GM21786 (cell line): ENCODE results near the gene ZMPSTE24.

ENCODE experiments used
- ATAC-seq: cut with Tn5 transposase; IDR thresholded peaks from one replicate; pipeline ENCODE4 v1.9.1; 2021; ENCODE audit not compliant: unreplicated experiment

The ZMPSTE24 gene

GRCh38 chr1:40257313-40257687 is 736 bp upstream of the ZMPSTE24 start:
- no peak for ATAC-seq

- no peak for ATAC-seq
Observed at GRCh38 chr1:40258445-40258769, 371 bp downstream of the ZMPSTE24 start.

- ATAC-seq: no peak
Observed at GRCh38 chr1:40264354-40264781, 6.3 kb downstream of the ZMPSTE24 start.

- ATAC-seq: no peak
Observed at GRCh38 chr1:40265298-40265697, 7.3 kb downstream of the ZMPSTE24 start.

DNA sequence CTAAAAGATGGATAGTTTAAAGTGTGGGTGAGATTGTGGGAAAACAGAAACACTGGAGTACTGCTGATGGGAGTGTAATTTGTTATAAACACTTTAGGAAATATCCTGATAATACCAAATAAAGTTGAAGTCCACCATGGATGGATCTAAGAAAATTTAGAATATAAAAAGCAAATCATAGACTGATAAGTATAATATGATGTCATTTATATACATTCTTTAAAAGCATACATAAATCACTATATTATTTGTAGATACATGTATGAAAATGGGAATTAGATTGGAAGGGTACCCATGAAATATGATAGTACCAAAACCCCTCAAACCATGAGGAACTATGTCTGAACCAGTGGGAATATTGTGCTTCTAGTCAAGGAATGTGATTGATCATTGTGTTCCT is 7.9 kb downstream of the ZMPSTE24 start:
- ATAC-seq: no peak

- ATAC-seq: no peak
Observed at GRCh38 chr1:40266786-40267535, 8.9 kb downstream of the ZMPSTE24 start.

DNA sequence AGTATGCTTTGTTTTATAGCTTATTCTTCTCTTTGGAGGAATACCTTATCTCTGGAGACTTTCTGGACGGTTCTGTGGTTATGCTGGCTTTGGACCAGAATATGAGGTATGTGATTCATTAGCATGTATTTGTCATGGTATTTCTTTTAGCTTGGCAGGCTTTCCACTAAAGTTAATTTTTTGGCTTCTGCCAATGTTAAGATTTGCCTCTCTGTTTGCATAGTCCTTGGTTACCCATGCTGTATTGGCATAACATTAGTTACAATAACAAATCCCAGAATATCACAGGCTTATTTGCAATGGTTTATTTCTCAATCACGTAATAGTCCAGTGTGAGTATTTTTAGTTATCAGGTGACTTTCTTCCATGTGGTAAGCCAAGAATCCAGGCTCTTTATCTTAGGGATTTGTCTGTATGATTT is 9.7 kb downstream of the ZMPSTE24 start:
- ATAC-seq: no peak

- ATAC-seq: no peak
Observed at GRCh38 chr1:40268211-40268610, 10.2 kb downstream of the ZMPSTE24 start.

- ATAC-seq: no peak
Observed at GRCh38 chr1:40270152-40270834, 12.3 kb downstream of the ZMPSTE24 start.

- no peak for ATAC-seq
Observed at GRCh38 chr1:40272653-40273213, 14.7 kb downstream of the ZMPSTE24 start.

DNA sequence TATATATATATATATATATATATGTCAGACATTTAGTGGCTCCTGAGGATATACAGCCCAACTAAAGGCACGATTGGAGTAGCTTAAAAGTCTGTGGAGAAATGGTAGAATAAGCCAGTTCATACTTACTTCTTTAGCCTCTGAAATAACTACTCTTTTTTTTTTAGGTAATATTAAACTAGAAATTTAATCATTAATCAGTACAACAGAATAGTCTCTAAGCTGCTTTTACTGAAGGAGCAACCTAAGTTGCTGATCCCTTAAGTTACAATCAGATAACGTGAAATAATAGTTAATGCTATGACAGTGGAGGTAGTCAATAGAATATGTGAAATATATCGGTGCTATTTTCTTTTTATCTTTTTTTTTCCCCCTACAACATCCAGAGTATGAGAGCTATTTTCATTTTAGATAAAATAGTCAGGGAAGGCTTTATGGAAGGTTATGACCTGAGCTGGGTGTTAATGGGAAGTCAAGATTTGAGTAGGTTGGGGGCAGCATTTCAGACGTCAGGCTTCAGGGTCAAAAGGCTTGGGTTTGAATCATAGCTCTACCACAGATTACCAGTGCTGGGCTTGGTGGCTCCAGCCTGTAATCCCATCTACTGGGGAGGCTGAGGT is 15.6 kb downstream of the ZMPSTE24 start:
- ATAC-seq: no peak

GRCh38 chr1:40274331-40274730 is 16.3 kb downstream of the ZMPSTE24 start:
- no peak for ATAC-seq

GRCh38 chr1:40276122-40276521 is 18.1 kb downstream of the ZMPSTE24 start:
- no peak for ATAC-seq

GRCh38 chr1:40281853-40282252 is 23.8 kb downstream of the ZMPSTE24 start:
- ATAC-seq: no peak

DNA sequence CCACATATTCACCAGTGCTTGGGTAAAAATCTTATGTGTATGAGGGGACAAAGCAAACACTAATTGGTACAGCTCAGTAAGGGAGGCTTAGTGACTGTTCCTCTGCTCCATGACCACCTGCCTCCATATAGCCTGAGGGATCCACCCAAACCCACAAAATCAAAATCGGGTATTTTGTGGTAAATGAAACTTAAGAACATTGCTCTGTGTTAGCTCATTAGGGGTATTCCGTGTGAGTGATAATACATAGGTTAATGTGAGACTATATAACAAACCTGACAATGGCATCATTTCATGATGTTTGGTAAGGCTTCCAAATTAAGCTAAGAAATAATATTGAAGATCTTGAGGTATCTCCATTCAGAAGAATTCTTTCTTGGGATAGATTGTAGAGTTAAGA is 33.3 kb downstream of the ZMPSTE24 start:
- ATAC-seq: no peak

DNA sequence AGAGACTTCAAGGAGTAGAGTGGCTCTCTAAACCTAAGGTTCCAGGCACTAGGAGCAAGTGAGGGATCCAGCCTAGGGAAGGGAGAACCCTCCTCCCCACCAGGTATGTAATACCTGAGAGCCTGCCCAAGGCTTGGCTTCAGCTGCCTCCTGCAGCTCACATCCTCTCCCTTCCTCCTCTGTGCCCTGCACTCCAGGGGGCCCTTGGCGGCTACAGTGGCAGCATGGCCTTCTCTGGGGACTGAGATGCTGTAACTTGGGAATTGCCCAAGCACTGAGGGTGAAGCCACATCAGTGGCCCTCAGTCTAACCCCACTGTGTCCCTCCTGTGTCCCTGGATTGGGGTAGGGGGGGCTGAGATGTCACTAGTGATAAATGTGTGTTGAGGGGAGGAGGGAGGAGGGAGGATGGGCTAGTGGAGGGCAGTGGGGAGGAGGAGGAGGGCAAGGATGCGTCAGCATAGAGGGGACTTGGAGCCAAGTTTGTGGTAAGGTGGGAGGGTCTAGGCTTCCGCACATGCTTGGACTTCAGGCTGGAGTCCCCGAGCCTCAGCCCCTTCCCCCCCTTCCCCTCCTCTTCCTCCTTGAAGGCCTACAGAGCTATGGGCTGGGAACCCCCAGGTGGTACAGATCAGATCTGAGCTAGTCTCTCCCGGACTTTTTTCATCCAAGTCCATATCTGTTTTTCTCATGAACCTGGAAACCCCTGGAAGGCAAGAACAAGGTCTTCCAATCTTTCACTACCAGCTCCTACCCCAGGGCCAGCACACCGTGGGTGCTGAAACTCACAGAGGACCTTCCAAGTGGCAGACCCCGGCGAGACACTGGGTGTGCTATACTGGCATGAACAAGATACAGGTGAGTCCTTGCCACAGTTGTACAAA is 41.6 kb downstream of the ZMPSTE24 start:
- no peak for ATAC-seq

- ATAC-seq: no peak
Observed at GRCh38 chr1:40300249-40300567, 42.2 kb downstream of the ZMPSTE24 start.

DNA sequence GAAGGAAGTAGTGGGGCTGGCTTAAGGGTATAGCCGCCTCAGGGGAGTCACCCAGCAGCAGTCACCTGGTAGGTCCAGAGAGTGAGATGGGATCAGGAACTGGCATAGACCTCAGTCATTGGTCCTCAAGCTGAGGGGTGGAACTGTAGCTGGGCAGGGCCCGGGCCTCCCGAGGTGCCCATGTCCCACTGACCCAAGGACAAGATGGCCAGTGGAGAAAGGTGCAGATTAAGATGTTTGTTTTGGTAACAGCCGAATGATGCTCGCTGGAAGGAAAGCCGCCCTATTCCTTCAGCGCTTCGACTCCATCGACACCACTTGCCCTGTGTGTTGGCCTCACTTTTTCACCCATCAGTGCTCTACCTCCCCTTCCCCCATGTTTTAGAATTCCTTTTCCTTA is 42.6 kb downstream of the ZMPSTE24 start:
- ATAC-seq: no peak

DNA sequence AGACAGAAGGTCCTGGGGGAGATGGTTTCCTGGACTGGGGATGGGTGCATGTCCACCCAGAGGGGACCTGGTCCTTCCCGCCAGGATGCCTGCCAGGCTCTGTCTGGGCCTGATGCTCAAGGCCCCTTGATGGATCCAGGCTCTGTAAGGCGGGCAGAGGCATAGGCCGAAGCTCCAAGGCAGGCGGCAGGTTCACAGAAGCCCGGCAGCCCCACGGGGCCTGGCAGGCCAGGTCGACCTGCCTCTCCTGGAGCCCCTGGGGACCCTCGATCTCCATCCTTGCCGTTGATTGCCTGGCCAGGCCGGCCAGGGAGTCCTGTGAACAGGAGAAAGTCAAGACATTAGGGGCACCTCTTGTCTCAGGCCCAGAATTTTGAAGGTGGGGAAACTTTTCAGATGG is 43.0 kb downstream of the ZMPSTE24 start:
- ATAC-seq: no peak

DNA sequence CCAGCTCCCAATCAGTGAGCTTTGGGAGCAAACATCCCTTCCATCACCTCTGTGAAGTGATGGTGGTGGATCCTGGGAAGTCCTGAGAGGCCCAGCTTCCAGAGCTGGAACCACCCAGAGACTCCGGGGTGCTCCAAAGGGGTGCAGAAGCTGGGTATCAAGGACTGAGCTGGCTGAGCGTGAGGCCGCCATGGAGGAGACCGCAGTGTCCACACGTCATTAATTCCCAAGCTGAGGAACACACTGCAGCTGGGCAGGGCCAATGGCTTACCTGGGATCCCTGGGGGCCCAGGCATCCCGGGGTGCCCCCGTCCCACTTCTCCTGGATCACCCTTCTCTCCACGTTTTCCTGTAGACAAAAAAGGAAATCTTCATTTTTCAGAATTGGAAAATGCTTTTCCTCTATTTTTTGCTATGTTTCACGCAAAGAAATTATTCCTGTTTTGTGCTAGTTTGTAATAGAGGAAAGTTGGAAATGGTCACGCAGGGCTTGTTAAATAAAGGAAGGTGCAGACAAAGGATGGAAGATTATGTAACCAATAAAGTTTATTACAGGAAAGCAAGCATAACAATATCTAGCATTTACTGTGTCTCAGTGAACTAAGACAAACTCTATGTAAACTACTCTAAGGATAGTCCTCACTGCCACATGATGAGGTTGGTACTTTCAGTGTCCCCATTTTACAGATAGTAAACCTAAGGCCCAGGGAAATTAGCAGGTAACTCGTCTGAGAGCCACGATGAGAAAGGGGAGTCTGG is 43.7 kb downstream of the ZMPSTE24 start:
- no peak for ATAC-seq
